T follicular helper cell (primary cell): ENCODE results near the gene PEX10.
A peak's percentile ranks its signal among the peaks of the same experiment; 100 is the strongest.

ENCODE experiments used
- DNase-seq: peaks from one replicate; pipeline ENCODE4 v3.0.0-alpha.2; 2020; ENCODE audit warnings: low read depth

The PEX10 gene

GRCh38 chr1:2404890-2405511 lies 7.4 kb downstream of the PEX10 start:
- no peak for DNase-seq

DNA sequence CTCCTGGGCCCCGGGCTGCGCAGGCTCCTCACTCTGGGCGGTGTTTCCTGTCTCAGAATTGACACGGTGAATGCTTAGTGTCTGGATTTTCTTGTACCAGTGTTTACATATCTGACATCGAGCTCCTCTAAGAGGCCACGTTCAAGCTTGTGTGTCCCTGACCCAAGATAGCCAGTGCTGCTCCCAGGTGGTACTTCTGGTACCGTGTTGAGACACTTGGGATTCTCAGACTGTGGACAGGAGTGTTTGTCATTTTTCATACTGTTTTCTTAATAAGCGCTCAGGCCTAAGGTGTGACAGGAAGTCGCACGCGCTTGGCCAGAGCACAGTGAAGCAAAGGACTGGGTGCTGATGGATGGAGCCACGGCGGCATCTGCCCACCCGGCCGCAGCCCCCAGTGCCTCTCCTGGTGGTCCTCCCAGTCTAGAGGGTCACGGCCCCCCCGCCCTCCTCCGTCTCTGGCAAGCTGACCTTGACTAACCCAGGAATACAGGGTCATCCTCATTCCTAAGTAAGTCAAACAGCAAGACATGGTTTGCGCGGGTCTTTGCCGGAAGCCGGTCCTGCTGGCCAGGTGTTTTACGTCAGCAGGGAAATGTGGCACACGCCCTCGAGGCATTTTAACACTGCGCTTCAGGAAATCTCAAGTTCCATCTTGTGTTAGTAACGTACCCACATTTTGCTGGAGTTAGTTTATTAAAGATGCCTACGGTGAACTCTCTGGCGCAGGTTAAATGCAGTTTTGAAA lies 8.0 kb downstream of the PEX10 start:
- no peak for DNase-seq

DNA sequence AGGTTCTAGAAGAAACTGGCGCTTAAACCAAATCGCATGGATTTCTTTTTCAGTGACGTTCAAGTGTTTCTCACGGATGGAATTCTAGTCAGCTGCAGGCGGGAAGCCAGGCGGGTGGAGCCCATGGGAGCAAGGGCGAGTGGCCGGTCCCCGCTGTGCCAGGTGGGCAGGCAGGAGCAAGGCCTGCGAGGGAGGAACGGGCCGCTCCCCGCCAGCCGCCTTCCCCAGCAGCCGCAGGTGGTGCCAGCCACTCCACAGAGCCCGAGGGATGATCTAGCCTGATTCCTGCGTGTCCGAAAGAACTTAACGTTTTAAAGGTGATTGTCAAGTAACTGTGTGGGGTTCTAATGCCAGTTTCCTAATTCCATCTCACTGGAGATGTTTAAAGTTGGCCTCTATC lies 9.1 kb downstream of the PEX10 start:
- no peak for DNase-seq

GRCh38 chr1:2402420-2402819 lies 9.9 kb downstream of the PEX10 start:
- no peak for DNase-seq

DNA sequence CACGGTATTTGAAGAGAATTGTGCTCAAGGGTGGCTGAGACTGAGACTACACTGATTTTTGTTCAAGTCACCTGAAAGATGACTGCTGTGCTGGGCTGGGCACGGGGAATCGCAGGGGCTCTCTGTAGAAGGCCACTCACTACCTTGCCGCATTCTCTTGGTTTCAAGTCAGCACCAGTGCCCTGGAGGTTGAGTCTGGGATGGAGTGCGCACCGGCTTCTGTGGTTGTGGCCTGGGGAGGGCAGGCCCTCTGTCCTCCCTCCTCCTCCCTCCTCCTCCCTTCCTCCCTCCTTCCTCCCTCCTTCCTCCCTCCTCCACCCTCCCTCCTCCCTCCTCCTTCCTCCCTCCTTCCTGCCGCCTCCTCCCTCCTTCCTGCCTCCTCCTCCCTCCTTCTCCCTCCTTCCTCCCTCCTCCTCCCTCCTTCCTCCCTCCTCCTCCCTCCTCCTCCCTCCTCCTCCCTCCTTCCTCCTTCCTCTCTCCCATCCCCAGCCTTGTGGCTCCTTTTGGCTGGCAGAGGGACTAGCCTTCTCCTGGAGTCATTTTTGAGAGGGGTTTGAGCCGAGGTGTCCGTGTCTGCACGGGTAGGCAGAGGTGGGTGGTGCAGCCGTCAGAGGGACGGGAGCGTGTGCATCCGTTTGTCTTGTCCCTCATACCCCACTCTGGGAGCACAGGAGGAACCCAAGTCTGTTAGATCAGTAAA lies 11.3 kb downstream of the PEX10 start:
- no peak for DNase-seq

GRCh38 chr1:2400576-2400909 lies 11.8 kb downstream of the PEX10 start:
- DNase-seq = no peak

- DNase-seq = no peak
Observed at GRCh38 chr1:2399890-2400575, 12.3 kb downstream of the PEX10 start.

DNA sequence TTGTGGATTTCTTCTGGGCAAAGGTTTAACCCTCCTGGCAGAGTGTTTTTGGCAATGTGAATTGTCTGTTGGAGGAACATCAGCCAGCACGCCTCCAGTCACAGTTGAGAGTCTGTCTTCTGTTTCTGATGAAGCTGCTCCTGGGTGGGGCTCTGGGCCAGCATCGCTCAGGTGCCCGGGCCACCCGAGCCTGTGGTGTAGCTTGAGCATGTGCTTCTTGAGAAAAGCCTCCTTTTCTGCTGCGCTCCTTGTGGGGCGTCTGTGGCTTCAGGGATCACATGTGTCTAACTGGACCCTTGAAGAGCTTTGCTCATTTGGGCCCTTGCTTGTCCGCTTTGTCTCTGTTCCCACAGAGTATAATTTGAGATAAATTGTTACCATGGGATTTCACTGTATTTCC lies 13.5 kb downstream of the PEX10 start:
- no peak for DNase-seq

DNA sequence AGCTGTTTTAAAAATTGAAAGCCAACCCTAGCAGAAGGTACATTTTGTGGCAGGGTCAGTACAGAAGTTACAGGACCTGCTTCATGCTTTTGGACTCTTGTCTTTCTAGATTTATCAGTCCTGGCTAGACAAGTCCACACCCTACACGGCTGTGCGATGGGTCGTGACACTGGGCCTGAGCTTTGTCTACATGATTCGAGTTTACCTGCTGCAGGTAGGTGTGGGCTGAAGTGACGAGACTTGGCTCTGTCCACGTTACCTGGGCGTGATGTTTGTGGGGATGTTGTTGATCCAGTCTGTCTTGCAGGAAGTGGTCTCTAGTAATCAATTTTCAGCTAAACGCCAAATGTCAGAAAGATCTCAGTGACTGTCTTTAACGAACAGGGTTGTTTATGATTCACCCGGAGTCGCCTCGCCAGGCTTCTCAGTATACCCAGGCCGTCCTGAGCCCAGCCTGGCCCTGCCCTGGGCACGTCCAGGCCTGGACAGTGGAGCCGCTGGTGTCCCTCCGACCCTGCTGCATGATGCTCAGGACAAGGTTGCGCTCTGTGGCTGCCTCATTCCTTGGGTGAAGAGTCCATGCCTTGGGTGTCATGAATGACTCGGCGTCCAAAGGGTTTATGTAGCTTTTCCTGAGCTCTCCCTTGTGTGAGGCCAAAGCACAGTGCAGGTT lies 15.2 kb downstream of the PEX10 start:
- DNase-seq = no peak

- no peak for DNase-seq
Observed at GRCh38 chr1:2396476-2396875, 15.9 kb downstream of the PEX10 start.

DNA sequence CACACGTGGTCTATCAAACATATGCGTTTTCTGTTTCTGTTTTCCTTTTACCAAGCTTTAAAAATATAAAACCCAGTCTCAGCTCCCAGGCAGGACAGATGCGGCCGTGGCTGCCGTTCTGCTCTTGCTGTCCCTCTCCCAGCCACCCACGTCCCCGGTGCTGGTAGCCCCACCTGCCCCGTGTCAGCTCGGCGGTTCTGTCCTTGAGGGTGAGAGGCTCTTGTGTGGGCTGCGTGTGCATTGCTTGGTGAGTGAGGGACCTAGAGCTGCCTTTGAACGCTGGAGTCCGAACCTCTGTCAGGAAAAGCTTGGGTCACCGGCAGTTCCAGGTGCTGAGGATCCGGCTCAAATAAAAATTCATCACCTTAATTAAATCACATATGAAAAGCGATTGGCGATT lies 16.3 kb downstream of the PEX10 start:
- DNase-seq = no peak

DNA sequence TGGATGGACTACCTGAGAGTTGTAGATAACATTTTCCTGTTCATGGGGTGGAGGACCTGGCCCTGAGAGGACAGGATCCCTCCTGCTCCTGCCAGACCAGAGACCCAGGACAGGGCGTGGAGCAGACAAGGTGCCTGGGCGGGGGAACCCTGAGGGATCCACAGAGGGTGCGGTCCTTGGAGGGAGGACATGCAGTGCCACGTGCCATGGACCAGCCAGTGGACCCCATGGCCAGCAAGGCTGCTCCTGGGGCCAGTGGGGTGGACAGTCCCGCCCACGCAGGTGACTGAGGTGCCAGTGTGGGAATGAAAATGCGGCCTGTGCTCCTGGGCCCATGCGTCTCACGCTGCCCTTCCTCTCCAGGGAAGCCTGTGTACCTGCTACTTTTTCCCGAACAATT lies 17.1 kb downstream of the PEX10 start:
- no peak for DNase-seq

- DNase-seq = no peak
Observed at GRCh38 chr1:2394761-2395160, 17.6 kb downstream of the PEX10 start.

DNA sequence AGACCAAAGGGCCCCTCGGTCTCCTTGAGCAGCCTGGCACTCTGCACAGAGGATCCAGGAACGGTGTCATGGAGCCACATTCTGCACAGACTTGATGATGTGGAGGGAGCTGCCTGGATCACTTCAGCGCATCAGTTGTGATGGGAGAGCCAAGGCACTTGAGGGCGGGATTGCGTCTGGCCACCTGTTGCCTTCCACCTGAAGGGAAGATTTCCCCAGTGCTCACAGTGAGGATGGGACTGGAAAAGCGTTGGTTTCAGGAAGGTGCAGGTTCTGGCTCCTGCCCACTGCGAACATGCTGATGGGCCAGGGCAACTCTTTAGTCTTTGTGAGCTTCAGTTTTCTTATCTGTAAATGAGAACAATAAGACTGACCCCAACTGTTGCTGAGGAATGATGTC lies 18.1 kb downstream of the PEX10 start:
- no peak for DNase-seq

DNA sequence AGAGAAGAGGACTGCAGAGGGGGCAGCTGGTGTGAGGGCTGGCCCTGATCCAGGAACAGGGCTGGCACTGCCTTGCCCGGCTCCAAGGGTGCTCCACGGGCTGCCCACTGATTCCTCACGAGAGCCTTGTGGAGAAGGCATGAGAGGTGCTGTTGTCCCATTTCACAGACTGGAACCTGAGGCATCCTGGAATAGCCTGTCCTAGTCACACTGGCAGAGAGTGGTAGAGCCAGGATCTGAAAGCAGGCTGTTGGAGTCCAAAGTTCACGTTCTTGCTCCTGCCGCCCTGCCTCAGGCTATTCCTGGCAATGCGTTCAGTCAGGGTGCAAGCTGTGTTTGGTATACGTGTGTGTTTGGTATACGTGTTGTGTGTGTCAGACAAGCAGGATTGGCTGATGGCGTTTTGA lies 18.9 kb downstream of the PEX10 start:
- DNase-seq = no peak

DNA sequence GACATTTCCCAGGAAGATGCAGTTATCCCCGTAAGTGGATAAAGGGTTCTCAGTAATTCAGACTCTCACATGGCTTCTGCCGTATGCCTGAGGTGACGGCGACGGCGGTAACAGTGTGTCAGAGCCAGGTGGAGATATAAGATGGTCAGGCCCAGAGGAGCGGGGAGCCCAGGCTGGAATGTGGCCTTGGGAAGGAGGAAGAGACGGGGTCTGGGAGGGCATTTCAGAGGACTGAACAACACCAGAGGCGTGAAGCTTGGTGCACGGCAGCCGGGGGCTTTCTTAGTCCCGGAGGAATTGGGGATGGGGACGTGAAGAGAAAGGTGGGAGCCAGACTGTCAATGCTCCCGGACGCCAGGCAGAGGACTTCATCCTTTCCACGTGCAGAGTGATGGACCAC lies 19.7 kb downstream of the PEX10 start:
- DNase-seq = no peak

- no peak for DNase-seq
Observed at GRCh38 chr1:2391931-2392509, 20.3 kb downstream of the PEX10 start.

DNA sequence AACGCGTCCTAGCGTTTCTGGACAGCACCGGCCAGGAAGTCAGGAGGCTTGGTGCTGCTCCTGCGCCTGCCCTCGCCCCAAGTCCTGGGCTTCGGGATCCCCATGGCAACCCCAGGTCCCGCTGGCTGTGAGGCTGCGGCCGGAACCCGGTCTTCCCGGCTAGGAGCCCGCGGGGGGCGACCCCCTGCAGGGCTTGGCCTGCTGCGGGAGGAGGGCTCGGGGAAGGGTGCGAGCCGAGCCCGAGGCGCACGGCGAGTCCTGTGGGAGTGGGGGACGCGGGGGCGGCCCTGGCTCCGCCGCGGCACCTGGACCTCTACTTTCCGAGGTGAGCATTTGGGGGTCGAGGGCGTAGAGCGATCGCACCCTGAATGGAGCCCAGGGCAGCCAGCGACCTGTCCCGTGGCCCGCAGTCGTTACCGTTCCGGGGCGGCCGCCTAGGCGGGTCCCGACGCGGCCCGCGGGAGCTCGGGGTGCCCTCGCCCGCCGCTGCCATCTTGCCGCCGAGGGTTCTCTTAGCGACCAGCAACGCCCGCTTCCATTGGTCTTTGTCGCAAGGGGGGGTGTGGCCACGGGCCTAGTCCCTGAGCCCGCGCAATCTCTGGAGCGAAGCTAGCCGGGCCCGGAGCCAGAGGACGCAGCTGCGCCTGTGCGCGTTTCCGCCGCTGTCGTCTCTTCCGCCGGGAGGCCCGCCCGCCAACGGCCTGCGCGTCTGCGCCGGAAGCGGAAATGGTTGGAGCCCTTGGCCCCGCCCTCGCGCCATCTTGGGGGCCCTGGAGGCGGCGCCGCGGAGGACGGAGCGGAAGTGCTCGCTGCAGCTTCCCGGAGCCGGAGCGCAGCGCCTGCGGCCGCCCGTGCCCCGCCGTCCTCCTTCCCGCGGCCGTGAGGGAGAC lies 21.1 kb downstream of the PEX10 start, which contains the start of the genes MORN1 and RER1:
TSS of gene MORN1 (minus strand) at position 514 of the 890 bp plus-strand sequence. CDS start at position 493, 21 bp downstream.
TSS of gene RER1 (plus strand) at position 801 of the 890 bp plus-strand sequence. CDS start 3,950 bp downstream, outside the sequence.
- peak; percentile 98 for DNase-seq

GRCh38 chr1:2389644-2390043 lies 22.7 kb downstream of the PEX10 start:
- no peak for DNase-seq
